GM18909 (cell line): ENCODE data around the gene ST6GALNAC6.

Source experiments
- ATAC-seq: cut with Tn5 transposase; IDR thresholded peaks from one replicate; pipeline ENCODE4 v1.9.1; 2021; ENCODE audit warnings: mild to moderate bottlenecking; ENCODE audit not compliant: unreplicated experiment, poor library complexity

Gene ST6GALNAC6

DNA sequence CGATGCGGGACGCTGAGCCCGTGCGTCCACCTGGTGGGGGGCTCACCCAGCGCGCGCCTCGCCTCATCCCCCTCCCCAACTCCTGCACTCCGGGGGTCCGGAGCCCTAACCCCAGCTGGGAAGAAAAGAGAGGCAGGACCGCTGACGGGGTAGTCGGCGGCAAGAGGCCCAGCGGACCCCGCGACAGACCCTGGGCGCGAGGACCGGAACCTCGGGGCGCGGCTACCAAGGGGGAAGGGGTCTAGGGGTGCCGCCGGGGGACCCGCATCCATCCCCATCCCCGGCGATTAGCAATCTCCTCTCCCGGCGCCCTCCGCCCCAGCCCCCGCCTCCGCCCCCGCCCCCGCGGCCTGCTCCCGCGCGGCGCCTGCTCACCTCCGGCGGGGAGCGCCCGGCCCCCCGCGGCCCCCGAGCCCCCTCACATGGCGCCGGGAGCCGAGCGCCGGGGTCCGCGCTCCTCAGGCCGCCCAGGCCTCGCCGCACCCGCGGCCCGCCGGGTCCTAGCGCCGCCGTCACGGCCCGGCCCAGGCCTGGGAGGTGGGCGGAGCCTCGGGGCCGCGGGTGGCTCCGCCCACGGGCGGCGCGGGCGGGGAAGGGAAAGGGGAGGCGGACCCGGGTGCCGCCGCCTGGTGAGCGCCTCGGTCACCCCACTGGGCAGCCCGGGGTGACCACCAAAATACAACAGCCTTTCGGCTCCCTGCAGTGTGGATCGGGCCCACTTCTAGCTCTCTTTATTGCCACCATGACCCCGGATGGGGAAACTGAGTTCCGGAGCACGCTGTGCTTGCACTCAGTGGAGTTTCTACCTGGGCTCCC lies at the start of gene ST6GALNAC6:
TSS of gene ST6GALNAC6 (minus strand) at position 476 of the 816 bp plus-strand sequence. CDS start 1,622 bp downstream, outside the sequence.
- ATAC-seq: peak; percentile 58

DNA sequence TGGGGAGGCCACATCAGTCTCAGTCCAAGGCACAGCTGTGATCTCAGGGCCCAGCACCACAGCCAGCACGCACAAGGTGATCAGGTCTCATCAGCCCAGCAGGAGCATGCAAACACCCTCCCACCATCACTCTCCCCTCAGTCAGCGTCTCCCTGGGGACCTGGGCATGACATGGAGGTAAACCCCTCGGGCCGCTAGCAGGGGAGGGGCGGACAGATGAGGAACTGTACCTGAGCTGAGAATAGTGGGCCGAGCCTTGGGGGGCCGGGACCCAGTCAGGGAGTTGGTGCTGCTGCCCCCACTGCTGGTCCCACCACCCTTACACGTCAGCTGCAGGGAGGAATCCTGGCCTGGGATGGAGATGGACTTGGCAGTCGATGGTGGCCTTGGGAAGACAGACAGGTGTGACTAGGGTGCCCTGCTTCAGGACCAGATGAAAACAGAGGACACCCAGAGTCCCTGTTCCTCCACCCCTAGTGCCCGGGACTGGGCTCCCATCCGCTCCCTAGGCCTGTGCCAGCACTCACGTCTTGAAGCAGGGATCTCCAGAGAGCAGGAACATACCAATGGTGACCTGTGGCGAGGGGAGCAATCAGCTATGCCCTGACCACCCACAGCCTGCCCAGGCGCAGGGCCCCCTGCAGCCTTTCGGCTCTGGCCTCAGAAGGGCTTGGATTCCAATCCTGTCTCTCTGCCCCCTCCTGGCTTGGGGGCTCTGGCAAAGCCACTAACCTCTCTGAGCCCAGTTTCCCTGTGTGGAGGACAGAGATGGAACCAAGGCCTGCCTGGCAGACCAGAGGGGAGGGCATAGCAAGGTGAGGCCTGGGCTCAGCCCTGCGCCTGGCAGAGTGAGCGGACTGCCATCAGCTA lies 48.7 kb upstream of the ST6GALNAC6 start:
- ATAC-seq: no peak

GRCh38 chr9:127946728-127947127 lies 47.3 kb upstream of the ST6GALNAC6 start:
- no peak for ATAC-seq

- ATAC-seq: no peak
These were observed 46.5 kb upstream of the ST6GALNAC6 start for GRCh38 chr9:127945942-127946341.

- ATAC-seq: no peak
These were observed 45.9 kb upstream of the ST6GALNAC6 start for GRCh38 chr9:127945338-127945737.

DNA sequence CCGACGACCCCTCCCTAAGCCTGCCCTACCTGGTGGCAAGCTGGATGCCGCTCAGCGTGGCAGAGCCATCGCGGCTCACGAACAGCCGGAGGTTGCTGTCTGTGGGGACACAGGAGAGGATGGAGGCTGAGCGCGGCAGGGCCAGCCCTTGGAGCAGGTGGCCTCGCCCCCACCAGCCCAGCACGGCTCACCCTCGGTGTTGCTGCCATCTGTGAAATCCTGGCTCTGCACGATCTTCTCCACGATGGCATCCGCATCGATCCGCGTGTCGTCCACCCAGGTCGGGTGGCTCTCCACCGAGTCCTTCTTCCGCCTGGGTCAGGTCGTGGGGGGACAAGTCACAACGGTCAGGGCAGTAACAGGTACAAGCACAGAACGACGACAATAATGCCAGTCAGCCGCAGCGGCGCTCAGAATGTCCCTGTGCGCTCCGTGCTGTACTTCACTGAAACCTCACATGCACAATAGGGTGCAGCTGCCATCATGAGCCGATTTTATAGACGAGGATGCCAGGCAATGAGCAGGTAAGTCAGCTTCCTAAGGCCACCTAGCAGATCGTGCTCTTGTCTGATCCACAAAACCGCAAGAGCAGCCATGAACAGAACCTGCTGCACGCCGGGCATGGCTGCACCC lies 45.3 kb upstream of the ST6GALNAC6 start:
- no peak for ATAC-seq

GRCh38 chr9:127943731-127944144 lies 44.3 kb upstream of the ST6GALNAC6 start:
- peak; percentile 64 for ATAC-seq

- peak; percentile 5 for ATAC-seq
These were observed 43.7 kb upstream of the ST6GALNAC6 start for GRCh38 chr9:127943011-127943662.

DNA sequence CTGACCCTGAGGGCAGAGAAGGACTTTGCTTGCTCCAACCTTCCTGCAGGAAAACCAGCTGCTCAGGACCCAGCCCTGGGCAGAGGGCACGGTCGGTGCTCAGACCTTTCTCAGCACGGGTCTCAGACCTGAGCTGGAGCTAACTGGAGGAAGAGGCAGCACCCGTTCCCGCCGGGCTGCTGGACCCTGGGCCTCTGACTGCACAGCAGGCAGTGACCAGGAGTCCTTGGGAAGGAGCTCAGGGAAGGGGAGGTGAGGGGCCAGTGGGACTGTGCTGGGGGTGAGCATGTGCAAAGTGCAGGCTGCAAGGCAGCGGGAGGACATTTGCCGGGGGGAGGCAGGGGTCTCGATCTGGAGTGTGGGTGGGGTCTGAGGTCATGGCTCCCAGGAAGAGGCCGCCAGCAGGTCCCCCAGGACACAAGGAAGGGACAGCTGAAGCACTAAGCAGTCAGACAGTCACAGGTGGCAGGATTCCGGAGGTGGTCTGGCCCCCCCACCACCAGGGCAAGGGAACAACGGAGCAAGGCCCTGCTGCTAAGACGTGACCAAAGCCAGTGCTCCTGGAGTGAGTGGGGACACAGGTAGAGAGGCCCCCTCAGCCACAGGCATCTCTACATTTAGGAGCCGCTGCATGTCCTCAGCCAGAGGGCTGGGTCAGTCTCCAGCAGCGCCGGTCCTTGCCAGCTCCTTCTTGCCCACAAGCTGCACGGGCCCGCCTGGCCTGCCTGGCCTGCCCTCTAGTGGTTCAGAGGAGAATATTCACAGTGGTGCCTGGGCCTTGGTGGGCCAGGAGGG lies 43.0 kb upstream of the ST6GALNAC6 start:
- ATAC-seq: no peak

GRCh38 chr9:127941961-127942215 lies 42.5 kb upstream of the ST6GALNAC6 start:
- no peak for ATAC-seq

DNA sequence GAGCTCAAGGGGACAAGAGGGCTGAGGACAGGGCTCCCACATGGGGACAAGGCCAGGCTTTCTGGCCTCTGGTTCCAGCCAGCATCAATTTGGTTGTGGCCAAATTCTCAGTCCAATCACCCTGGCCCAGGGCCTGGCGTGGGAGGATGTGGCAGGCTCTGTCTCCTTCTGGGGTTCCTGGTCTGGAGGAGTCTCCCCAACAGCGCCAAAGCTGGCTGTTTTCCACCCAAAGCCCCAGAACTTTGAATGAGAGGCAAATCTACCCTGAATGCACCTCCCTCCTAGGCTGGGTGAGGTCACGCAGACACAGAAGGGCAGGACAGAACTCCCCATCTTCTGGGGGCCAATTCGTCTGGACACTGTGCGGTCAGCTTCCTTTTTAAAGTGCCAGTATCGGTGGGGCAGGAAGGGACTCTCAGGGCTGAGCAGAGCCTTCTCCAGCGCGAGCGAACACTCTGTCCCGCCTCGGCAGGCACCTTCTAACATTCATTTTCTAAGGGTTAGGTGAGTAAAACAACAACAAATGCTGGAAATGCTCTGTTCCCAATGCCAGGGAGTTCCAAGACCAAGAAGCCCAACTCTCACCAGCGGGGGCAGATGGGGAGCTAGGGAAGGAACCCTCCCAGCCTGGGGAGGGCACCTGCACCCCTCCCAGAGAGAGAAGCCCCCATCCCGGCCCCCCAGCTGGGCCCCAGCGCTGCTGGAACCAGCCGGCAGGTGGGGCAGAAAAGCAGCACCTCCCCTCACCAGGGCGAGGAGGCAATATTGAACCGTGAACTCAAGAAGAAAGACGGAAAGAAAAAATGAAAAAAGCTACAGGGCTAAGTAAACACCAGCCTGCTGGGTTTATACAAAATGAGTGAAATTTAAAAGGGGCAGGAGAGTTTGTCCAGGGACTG lies 41.9 kb upstream of the ST6GALNAC6 start:
- ATAC-seq: no peak

DNA sequence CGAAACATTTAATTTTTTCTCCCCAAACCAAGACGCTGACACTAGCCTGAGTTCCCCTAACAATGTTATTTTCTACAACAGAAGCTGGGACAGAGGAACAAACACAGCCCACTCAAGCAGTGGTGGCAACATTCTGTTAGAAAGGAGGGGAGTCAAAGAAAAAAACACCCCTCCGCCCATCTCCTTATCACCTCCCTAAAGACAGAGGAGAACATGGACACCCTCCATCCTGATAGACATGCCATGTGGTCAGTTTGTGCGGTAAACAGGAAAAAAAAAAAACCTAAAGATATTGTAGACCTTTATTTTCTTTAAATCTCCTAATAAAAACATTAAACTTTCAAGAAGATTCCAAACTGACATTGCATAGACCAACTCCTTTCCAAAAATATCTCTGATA lies 41.2 kb upstream of the ST6GALNAC6 start:
- no peak for ATAC-seq

DNA sequence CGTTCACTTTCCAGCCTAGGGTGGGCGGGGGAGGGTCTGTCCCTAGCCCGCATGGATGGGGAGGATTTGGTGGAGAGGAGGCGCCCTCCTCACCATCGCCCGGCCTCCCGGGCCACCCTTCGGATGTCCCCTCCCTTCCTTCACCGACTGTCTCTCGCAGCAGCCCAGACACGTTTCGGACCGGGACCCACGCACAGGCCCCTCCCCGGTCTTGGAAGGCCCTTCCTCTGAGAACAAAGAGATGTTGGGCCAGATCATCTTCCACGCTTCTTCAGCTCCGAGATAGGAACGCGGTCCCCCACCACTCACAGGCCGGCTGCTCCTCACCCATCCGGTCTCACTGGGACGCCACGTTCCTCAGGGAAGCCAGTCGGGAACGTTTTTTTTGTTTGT lies 38.9 kb upstream of the ST6GALNAC6 start:
- ATAC-seq: no peak

- ATAC-seq: peak; percentile 86
These were observed 38.2 kb upstream of the ST6GALNAC6 start, which contains the start of gene DPM2 for GRCh38 chr9:127937388-127938297. DPM2 (minus strand) TSS chr9:127937854; CDS start chr9:127937820, 34 bp downstream.

- ATAC-seq: no peak
These were observed 37.6 kb upstream of the ST6GALNAC6 start for GRCh38 chr9:127937056-127937387.

DNA sequence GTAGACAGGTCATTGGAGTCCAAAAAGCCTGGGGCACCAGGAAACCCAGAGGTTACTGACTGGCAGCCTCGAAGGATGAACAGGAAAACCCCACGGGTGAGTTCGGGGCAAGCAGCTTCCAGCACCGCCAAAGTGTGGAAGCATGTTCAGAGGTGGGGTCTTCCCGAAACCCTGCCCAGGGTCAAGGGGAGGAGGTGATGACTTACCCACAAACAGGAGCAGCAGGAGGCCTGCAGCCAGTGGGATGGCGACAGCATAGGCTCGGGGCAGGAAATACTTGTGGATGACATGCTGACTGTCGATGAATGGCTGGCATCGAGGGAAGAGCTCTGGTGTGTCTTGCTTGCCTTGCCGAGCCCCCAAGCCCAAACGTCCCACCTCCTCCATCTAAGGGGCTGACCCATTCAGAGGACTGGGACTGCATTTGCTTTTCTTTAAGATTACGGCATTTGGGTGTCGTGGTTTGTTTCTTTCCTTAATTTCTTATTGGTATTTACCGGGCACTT lies 37.0 kb upstream of the ST6GALNAC6 start:
- no peak for ATAC-seq

GRCh38 chr9:127935765-127936221 lies 36.4 kb upstream of the ST6GALNAC6 start:
- ATAC-seq: no peak
